ENCODE results near the gene OTOF. TPM values are rescaled to one million over a fixed set of nuclear protein-coding genes. Genes with fewer than 3 reads are reported as not detected.

Gene OTOF
- total RNA-seq, 1 donor, result not detected

GRCh38 chr2:26515771-26516170 lies 37.8 kb upstream of the OTOF start:
- H3K9me3 ChIP-seq (ENCODE audit: low read depth, low read length), result no peaks in the 10 kb centered on the region
- H3K27me3 ChIP-seq (ENCODE audit: insufficient read depth, low read length), result peaks cover 29% of the 10 kb centered on the region
- TF ChIP-seq CTCF (IDR thresholded peaks at IDR 0.05; ENCODE audit: extremely low read depth, low read depth, low read length), result no peak
- H4K20me1 ChIP-seq (ENCODE audit: insufficient read depth, low read length), result no peaks in the 10 kb centered on the region
- no peak overlapping the region for H3K4me3 ChIP-seq (ENCODE audit: insufficient read depth, low read length)
- no peaks in the 10 kb centered on the region for H3K79me2 ChIP-seq (ENCODE audit: insufficient read depth, low read length)
- H2AFZ ChIP-seq (ENCODE audit: low read length), result no peak overlapping the region
- no peak overlapping the region for H3K4me2 ChIP-seq (ENCODE audit: insufficient read depth, low read length)
- H3K36me3 ChIP-seq (ENCODE audit: insufficient read depth, low read length), result no peaks in the 10 kb centered on the region
- no peak for DNase-seq (ENCODE audit: insufficient read length, low spot score, missing footprints)
- no peak overlapping the region for H3K27ac ChIP-seq (ENCODE audit: low read depth, low read length)
- H3K4me1 ChIP-seq (ENCODE audit: insufficient read depth, low read length), result no peaks in the 10 kb centered on the region

GRCh38 chr2:26514045-26514444 lies 36.1 kb upstream of the OTOF start:
- no peak for DNase-seq (ENCODE audit: insufficient read length, low spot score, missing footprints)
- H3K9me3 ChIP-seq (ENCODE audit: low read depth, low read length), result no peaks in the 10 kb centered on the region
- H3K79me2 ChIP-seq (ENCODE audit: insufficient read depth, low read length), result no peaks in the 10 kb centered on the region
- no peaks in the 10 kb centered on the region for H3K4me1 ChIP-seq (ENCODE audit: insufficient read depth, low read length)
- no peaks in the 10 kb centered on the region for H3K36me3 ChIP-seq (ENCODE audit: insufficient read depth, low read length)
- H3K4me2 ChIP-seq (ENCODE audit: insufficient read depth, low read length), result no peak overlapping the region
- no peak overlapping the region for H2AFZ ChIP-seq (ENCODE audit: low read length)
- peaks cover 28% of the 10 kb centered on the region for H3K27me3 ChIP-seq (ENCODE audit: insufficient read depth, low read length)
- TF ChIP-seq CTCF (IDR thresholded peaks at IDR 0.05; ENCODE audit: extremely low read depth, low read depth, low read length), result no peak
- H3K27ac ChIP-seq (ENCODE audit: low read depth, low read length), result no peak overlapping the region
- H4K20me1 ChIP-seq (ENCODE audit: insufficient read depth, low read length), result no peaks in the 10 kb centered on the region
- H3K4me3 ChIP-seq (ENCODE audit: insufficient read depth, low read length), result no peak overlapping the region

GRCh38 chr2:26513261-26513660 lies 35.3 kb upstream of the OTOF start:
- Histone ChIP-seq H4K20me1 (ENCODE audit: insufficient read depth, low read length) (no peaks in the 10 kb centered on the region), H3K9me3 (ENCODE audit: low read depth, low read length) (no peaks in the 10 kb centered on the region), H3K4me2 (ENCODE audit: insufficient read depth, low read length) (no peak overlapping the region), H3K4me3 (ENCODE audit: insufficient read depth, low read length) (no peak overlapping the region), H3K79me2 (ENCODE audit: insufficient read depth, low read length) (no peaks in the 10 kb centered on the region), H2AFZ (ENCODE audit: low read length) (no peak overlapping the region), H3K36me3 (ENCODE audit: insufficient read depth, low read length) (no peaks in the 10 kb centered on the region), H3K27ac (ENCODE audit: low read depth, low read length) (no peak overlapping the region), H3K27me3 (ENCODE audit: insufficient read depth, low read length) (peaks cover 36% of the 10 kb centered on the region), H3K4me1 (ENCODE audit: insufficient read depth, low read length) (no peaks in the 10 kb centered on the region)
- no peak for TF ChIP-seq CTCF (IDR thresholded peaks at IDR 0.05; ENCODE audit: extremely low read depth, low read depth, low read length)
- no peak for DNase-seq (ENCODE audit: insufficient read length, low spot score, missing footprints)

- H4K20me1 ChIP-seq (ENCODE audit: insufficient read depth, low read length), result no peaks in the 10 kb centered on the region
- no peak for DNase-seq (ENCODE audit: insufficient read length, low spot score, missing footprints)
- H3K36me3 ChIP-seq (ENCODE audit: insufficient read depth, low read length), result no peaks in the 10 kb centered on the region
- H3K9me3 ChIP-seq (ENCODE audit: low read depth, low read length), result no peaks in the 10 kb centered on the region
- H2AFZ ChIP-seq (ENCODE audit: low read length), result no peak overlapping the region
- H3K4me2 ChIP-seq (ENCODE audit: insufficient read depth, low read length), result no peak overlapping the region
- H3K27me3 ChIP-seq (ENCODE audit: insufficient read depth, low read length), result peaks cover 39% of the 10 kb centered on the region
- H3K4me1 ChIP-seq (ENCODE audit: insufficient read depth, low read length), result no peaks in the 10 kb centered on the region
- no peaks in the 10 kb centered on the region for H3K79me2 ChIP-seq (ENCODE audit: insufficient read depth, low read length)
- H3K27ac ChIP-seq (ENCODE audit: low read depth, low read length), result no peak overlapping the region
- no peak for TF ChIP-seq CTCF (IDR thresholded peaks at IDR 0.05; ENCODE audit: extremely low read depth, low read depth, low read length)
- H3K4me3 ChIP-seq (ENCODE audit: insufficient read depth, low read length), result no peak overlapping the region
Observed at GRCh38 chr2:26511466-26511865, 33.5 kb upstream of the OTOF start.

Measured in osteoblast (primary cell).